ENCODE data around the gene SNRK.

Gene SNRK

DNA sequence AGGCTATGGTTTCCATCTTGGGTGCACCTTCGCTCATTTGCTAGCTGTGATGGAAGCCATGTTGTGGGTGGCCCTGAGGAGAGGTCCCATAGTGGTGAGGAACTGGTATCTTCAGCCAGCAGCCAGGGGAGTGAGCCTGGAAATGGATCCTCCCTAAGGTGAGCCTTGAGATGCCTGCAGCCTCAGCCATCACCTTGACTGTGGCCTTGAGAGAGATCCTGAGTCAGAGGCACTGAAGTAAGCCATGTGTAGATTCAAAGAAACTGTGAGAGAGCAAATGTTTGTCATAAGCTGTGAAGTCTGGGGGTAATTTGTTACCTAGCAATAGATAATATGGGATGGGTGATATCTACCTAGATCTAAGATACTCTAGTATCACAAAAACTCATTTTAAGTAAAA, 105.3 kb downstream of the SNRK start (continued):
- TF ChIP-seq, protein P1, sequence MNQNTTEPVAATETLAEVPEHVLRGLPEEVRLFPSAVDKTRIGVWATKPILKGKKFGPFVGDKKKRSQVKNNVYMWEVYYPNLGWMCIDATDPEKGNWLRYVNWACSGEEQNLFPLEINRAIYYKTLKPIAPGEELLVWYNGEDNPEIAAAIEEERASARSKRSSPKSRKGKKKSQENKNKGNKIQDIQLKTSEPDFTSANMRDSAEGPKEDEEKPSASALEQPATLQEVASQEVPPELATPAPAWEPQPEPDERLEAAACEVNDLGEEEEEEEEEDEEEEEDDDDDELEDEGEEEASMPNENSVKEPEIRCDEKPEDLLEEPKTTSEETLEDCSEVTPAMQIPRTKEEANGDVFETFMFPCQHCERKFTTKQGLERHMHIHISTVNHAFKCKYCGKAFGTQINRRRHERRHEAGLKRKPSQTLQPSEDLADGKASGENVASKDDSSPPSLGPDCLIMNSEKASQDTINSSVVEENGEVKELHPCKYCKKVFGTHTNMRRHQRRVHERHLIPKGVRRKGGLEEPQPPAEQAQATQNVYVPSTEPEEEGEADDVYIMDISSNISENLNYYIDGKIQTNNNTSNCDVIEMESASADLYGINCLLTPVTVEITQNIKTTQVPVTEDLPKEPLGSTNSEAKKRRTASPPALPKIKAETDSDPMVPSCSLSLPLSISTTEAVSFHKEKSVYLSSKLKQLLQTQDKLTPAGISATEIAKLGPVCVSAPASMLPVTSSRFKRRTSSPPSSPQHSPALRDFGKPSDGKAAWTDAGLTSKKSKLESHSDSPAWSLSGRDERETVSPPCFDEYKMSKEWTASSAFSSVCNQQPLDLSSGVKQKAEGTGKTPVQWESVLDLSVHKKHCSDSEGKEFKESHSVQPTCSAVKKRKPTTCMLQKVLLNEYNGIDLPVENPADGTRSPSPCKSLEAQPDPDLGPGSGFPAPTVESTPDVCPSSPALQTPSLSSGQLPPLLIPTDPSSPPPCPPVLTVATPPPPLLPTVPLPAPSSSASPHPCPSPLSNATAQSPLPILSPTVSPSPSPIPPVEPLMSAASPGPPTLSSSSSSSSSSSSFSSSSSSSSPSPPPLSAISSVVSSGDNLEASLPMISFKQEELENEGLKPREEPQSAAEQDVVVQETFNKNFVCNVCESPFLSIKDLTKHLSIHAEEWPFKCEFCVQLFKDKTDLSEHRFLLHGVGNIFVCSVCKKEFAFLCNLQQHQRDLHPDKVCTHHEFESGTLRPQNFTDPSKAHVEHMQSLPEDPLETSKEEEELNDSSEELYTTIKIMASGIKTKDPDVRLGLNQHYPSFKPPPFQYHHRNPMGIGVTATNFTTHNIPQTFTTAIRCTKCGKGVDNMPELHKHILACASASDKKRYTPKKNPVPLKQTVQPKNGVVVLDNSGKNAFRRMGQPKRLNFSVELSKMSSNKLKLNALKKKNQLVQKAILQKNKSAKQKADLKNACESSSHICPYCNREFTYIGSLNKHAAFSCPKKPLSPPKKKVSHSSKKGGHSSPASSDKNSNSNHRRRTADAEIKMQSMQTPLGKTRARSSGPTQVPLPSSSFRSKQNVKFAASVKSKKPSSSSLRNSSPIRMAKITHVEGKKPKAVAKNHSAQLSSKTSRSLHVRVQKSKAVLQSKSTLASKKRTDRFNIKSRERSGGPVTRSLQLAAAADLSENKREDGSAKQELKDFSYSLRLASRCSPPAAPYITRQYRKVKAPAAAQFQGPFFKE (tag by site-specific recombination; IDR thresholded peaks at IDR 0.05; ENCODE audit: borderline replicate concordance), result no peak
- TF ChIP-seq TSHZ1 (tag by site-specific recombination; IDR thresholded peaks at IDR 0.05; ENCODE audit: borderline replicate concordance) (no peak), ZNF274 (IDR thresholded peaks at IDR 0.05; ENCODE audit: low read length) (no peak), ZNF274 (tag by site-specific recombination; IDR thresholded peaks at IDR 0.05; ENCODE audit: borderline replicate concordance) (no peak), ZNF530 (tag by site-specific recombination; IDR thresholded peaks at IDR 0.05; ENCODE audit: low read depth) (no peak), ZNF311 (tag by site-specific recombination; IDR thresholded peaks at IDR 0.05; ENCODE audit: borderline replicate concordance) (no peak), ZNF596 (tag by site-specific recombination; IDR thresholded peaks at IDR 0.05) (no peak), ZNF426 (tag by site-specific recombination; IDR thresholded peaks at IDR 0.05) (no peak), ZFP69B (tag by site-specific recombination; IDR thresholded peaks at IDR 0.05) (no peak), KLF8 (tag by site-specific recombination; IDR thresholded peaks at IDR 0.05) (no peak), ZIC2 (tag by site-specific recombination; IDR thresholded peaks at IDR 0.05) (no peak)
- TF ChIP-seq, protein P2, sequence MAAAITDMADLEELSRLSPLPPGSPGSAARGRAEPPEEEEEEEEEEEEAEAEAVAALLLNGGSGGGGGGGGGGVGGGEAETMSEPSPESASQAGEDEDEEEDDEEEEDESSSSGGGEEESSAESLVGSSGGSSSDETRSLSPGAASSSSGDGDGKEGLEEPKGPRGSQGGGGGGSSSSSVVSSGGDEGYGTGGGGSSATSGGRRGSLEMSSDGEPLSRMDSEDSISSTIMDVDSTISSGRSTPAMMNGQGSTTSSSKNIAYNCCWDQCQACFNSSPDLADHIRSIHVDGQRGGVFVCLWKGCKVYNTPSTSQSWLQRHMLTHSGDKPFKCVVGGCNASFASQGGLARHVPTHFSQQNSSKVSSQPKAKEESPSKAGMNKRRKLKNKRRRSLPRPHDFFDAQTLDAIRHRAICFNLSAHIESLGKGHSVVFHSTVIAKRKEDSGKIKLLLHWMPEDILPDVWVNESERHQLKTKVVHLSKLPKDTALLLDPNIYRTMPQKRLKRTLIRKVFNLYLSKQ (tag by site-specific recombination; IDR thresholded peaks at IDR 0.05; ENCODE audit: borderline replicate concordance), result no peak

DNA sequence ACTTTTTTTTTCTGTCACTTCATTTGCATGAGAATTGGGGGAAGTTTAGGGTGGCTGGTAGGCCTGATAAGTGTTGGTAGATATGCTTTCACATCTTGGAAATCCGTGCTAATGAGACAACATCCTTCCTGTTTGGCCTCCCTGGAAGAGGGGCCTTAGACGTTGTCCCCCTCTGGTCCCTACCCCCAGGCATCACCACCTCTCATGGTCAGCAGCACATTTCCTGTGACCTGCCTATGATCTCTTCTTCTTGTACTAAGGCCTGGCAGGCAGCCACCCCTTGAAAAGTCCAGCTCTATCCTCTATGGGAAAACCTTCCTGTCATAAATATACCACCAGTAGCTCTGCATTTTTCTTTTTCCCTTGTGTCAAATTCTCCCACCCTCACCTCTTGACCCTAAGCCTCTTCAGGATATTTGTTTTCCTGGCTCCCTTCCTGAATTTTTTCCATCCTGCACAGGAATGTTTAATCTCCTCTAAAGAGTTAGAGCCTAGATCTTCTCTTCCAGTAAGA, 107.8 kb downstream of the SNRK start:
- H3K4me1 ChIP-seq (ENCODE audit: control insufficient read depth, insufficient read depth, low read length), result no peaks in the 10 kb centered on the region
- no peak overlapping the region for H3K4me3 ChIP-seq (ENCODE audit: low read depth, low read length)
- ChIA-PET CTCF (no interaction called here), POLR2A (no interaction called here)
- no peaks in the 10 kb centered on the region for H3K36me3 ChIP-seq (ENCODE audit: control insufficient read depth in 2 of 2, insufficient read depth in 1 of 2, low read length in 2 of 2)
- no peak overlapping the region for H3K27ac ChIP-seq (ENCODE audit: extremely low read depth, low read depth, low read length)
- no peaks in the 10 kb centered on the region for H3K9me3 ChIP-seq (ENCODE audit: control insufficient read depth, insufficient read depth, low read depth, low read length)
- TF ChIP-seq, protein P3, sequence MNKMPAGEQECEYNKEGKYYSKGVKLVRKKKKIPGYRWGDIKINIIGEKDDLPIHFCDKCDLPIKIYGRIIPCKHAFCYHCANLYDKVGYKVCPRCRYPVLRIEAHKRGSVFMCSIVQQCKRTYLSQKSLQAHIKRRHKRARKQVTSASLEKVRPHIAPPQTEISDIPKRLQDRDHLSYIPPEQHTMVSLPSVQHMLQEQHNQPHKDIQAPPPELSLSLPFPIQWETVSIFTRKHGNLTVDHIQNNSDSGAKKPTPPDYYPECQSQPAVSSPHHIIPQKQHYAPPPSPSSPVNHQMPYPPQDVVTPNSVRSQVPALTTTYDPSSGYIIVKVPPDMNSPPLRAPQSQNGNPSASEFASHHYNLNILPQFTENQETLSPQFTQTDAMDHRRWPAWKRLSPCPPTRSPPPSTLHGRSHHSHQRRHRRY (tag by site-specific recombination; IDR thresholded peaks at IDR 0.05), result no peak
- no peak for TF ChIP-seq HOXC10 (CRISPR knock-in tag; IDR thresholded peaks at IDR 0.05)
- TF ChIP-seq, protein P4, sequence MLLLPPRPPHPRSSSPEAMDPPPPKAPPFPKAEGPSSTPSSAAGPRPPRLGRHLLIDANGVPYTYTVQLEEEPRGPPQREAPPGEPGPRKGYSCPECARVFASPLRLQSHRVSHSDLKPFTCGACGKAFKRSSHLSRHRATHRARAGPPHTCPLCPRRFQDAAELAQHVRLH (tag by site-specific recombination; IDR thresholded peaks at IDR 0.05), result no peak
- TF ChIP-seq ELK4 (IDR thresholded peaks at IDR 0.05; ENCODE audit: borderline replicate concordance, low read depth, low read length), result no peak
- TF ChIP-seq ZNF121 (tag by site-specific recombination; IDR thresholded peaks at IDR 0.05), result no peak
- TF ChIP-seq SALL2 (tag by site-specific recombination; IDR thresholded peaks at IDR 0.05; ENCODE audit: borderline replicate concordance), result no peak
- no peak for TF ChIP-seq ZNF843 (tag by site-specific recombination; IDR thresholded peaks at IDR 0.05)
- TF ChIP-seq ZNF391 (tag by site-specific recombination; IDR thresholded peaks at IDR 0.05; ENCODE audit: borderline replicate concordance, low read depth), result no peak
- TF ChIP-seq ZNF16 (tag by site-specific recombination; IDR thresholded peaks at IDR 0.05; ENCODE audit: low read depth), result no peak
- TF ChIP-seq ZNF423 (tag by site-specific recombination; IDR thresholded peaks at IDR 0.05), result no peak
- no peak for TF ChIP-seq ZNF133 (tag by site-specific recombination; IDR thresholded peaks at IDR 0.05)
- TF ChIP-seq ZNF768 (tag by site-specific recombination; IDR thresholded peaks at IDR 0.05), result no peak

Measured in HEK293 (cell line).